ENCODE measurements around the gene PCBP3. TPM values are rescaled to one million over a fixed set of nuclear protein-coding genes. Genes with fewer than 3 reads are reported as not detected.
A peak's percentile ranks its signal among the peaks of the same experiment; 100 is the strongest.
"Not testable (repeated sequence)": the region's sequence is repeated elsewhere in the genome, so short reads cannot be mapped to it uniquely, and the experiment has no call there.

PCBP3 gene
- total RNA-seq, 4 donors from 2014 or later: 0.77 to 8.6 (median 3.2) TPM; not detected in 1

- Histone ChIP-seq H3K36me3 (no peaks in the 10 kb centered on the region), H3K9me3 (no peaks in the 10 kb centered on the region), H3K27me3 (no peaks in the 10 kb centered on the region), H3K4me1 (no peaks in the 10 kb centered on the region), H3K4me3 (no peak overlapping the region), H3K27ac (no peak overlapping the region)
- intact Hi-C loops (cut with DNase I; ENCODE audit: low total_unique reads): no loop called here
- DNase-seq: peak in 1 of 2 donors; percentile 2
- TF ChIP-seq CTCF (IDR thresholded peaks at IDR 0.05) (no peak), POLR2A (IDR thresholded peaks at IDR 0.05) (no peak)
Observed at GRCh38 chr21:45611296-45611695, 32.2 kb upstream of the PCBP3 start.

- Histone ChIP-seq H3K27me3 (no peaks in the 10 kb centered on the region), H3K4me1 (no peaks in the 10 kb centered on the region), H3K36me3 (no peaks in the 10 kb centered on the region), H3K9me3 (no peaks in the 10 kb centered on the region), H3K4me3 (no peak overlapping the region), H3K27ac (no peak overlapping the region)
- intact Hi-C loops (cut with DNase I; ENCODE audit: low total_unique reads): no loop called here
- peak in 1 of 2 donors; percentile 19 for DNase-seq
- TF ChIP-seq CTCF (IDR thresholded peaks at IDR 0.05): no peak
- no peak for TF ChIP-seq POLR2A (IDR thresholded peaks at IDR 0.05)
Observed at GRCh38 chr21:45611939-45612664, 31.4 kb upstream of the PCBP3 start.

GRCh38 chr21:45612665-45613019 lies 30.9 kb upstream of the PCBP3 start:
- DNase-seq; intact Hi-C loops (cut with DNase I; ENCODE audit: low total_unique reads); H3K9me3 ChIP-seq; H3K27ac ChIP-seq; H3K4me1 ChIP-seq; H3K27me3 ChIP-seq; H3K4me3 ChIP-seq; H3K36me3 ChIP-seq: not testable (repeated sequence)

- TF ChIP-seq CTCF (IDR thresholded peaks at IDR 0.05) (no peak), POLR2A (IDR thresholded peaks at IDR 0.05) (no peak)
- Histone ChIP-seq H3K9me3 (no peaks in the 10 kb centered on the region), H3K27me3 (no peaks in the 10 kb centered on the region), H3K27ac (no peak overlapping the region), H3K4me1 (no peaks in the 10 kb centered on the region), H3K36me3 (no peaks in the 10 kb centered on the region), H3K4me3 (no peak overlapping the region)
- no peak for DNase-seq
- intact Hi-C loops (cut with DNase I; ENCODE audit: low total_unique reads): no loop called here
Observed at GRCh38 chr21:45613396-45613795, 30.1 kb upstream of the PCBP3 start.

- DNase-seq: no peak
- H3K27me3 ChIP-seq: no peaks in the 10 kb centered on the region
Observed at GRCh38 chr21:45613881-45614280, 29.6 kb upstream of the PCBP3 start.

More at GRCh38 chr21:45613881-45614280, 29.6 kb upstream of the PCBP3 start:
- no peaks in the 10 kb centered on the region for H3K9me3 ChIP-seq
- H3K27ac ChIP-seq: no peak overlapping the region
- H3K4me1 ChIP-seq: no peaks in the 10 kb centered on the region
- H3K4me3 ChIP-seq: no peak overlapping the region
- TF ChIP-seq CTCF (IDR thresholded peaks at IDR 0.05) (no peak), POLR2A (IDR thresholded peaks at IDR 0.05) (no peak)
- no peaks in the 10 kb centered on the region for H3K36me3 ChIP-seq
- intact Hi-C loops (cut with DNase I; ENCODE audit: low total_unique reads): no loop called here
